CD4-positive, alpha-beta T cell treated with Interferon gamma for 1 hour (primary cell): ENCODE data around the gene TMED5.
"Not testable (repeated sequence)": the region's sequence is repeated elsewhere in the genome, so short reads cannot be mapped to it uniquely, and the experiment has no call there.

ENCODE experiments used
- DNase-seq: peaks from one replicate; pipeline ENCODE4 v3.0.0-alpha.2; 2020

TMED5 gene

DNA sequence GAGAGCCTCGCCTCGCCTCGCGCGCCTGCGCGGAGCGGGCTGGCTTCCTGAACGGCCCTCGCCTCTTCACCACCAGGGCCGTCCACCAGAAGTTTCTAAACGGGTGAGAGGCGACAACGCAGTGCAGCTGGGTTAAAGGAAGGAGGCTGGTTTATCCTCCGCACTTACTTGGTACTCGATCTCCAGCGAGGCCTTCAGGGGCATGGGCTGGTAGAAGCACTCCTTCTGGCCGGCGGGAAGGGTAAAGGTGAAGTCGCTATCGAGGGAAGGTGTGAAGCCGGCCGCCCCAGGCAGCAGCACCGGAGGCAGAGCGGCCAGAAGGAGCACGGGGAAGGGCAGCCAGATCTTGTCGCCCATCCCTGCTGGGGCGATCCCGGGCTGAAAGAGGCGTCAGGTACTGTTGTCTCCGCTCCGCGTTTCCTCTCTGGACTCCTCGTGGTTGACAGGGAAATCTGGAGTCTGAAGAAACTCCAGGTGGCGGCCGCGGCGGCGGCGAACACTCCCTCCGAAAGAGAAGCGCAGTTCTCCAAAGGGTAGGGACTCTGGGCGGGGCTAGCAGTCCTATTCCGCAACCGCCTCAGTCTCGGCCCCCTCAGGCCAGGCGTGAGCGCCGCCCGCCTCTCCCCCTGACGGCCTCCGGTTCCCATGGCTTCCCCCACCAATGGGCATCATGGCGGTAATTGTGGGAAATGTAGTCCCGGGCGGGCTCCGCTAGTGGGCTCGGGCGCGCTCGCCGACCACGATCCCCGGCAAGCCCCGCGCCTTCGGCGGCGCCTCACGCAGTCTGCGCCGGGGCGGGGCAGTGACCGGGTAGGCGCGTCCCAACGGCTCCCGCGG, at the start of gene TMED5:
Gene TMED5 (minus strand): TSS at position 528 of the 837 bp plus-strand sequence. CDS start 171 bp downstream, at position 357.
- DNase-seq = peak; percentile 97

DNA sequence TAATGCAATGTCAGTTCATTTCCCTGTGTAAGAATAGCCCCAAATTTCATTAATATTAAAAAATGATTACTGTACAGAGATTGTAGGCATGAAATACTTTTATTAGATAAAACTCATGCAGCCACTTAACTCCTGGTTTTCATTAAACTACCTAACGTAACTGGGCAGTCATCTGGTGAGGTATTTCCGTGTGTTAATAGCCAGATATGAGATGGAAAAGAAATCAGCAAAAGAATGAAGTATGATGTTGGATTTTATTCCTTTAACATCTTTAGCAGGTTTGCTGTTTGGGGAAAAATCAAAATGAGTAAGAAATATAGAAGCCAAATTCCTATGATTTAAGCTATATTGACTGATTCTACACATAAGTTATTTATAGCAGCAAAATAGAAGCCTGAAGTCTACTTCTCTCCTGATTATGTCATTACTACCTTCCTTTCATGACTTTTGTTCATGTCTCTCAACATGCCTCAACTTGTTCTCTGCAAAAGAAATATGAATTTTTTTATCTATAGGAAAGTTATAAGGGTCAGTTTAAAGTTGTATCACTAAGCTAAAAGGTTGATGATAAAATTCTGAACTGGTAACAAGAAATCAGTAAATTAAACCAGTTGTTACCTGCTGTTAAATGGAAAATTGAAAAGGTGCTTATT, 42.9 kb upstream of the TMED5 start:
- no peak for DNase-seq

DNA sequence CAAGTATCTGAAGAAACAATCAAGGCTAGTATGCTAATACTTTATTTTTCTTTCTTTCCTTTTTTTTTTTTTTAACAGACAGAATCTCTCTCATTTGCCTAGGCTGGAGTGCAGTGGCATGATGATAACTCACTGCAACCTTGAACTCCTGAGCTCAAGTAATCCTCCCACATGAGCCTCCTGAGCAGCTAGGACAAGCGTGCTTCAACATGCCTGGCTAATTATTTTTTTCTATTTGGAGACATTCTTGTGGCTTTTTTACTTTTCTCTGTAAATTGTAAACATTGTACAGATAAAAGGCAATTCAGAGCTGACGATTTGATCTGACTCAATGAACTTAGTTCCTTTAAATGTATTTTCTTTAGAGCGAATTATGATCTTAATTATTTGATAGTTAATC, 41.7 kb upstream of the TMED5 start:
- no peak for DNase-seq

DNA sequence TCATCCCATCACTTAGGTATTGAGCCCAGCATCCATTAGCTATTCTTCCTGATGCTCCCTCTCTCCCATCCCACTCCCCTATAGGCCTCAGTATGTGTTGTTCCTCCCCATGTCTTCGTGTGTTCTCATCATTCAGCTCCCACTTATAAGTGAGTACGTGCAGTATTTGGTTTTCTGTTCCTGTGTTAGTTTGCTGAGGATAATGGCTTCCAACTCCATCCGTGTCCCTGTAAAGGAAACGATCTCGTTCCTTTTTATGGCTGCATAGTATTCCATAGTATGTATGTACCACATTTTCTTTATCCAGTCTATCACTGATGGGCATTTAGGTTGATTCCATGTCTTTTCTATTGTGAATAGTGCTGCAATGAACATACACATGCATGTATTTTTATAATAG, 40.5 kb upstream of the TMED5 start:
- not testable (repeated sequence) for DNase-seq

DNA sequence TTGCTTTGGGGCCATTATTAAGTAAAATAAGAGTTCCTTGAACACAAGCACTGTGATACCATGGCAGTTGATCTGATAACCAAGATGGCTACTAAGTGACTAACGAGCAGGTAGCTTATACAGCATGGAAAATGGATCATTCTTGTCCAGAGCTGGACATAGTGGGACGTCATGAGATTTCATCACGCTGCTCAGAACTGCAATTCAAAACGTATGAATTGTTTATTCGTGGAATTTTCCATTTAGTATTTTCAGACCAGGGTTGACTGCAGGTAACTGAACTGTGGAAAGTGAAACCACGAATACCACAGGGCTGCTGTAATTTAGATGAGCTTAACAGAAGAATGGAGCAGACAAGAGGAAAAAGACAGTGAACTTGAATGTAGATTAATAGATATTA, 39.2 kb upstream of the TMED5 start:
- no peak for DNase-seq

DNA sequence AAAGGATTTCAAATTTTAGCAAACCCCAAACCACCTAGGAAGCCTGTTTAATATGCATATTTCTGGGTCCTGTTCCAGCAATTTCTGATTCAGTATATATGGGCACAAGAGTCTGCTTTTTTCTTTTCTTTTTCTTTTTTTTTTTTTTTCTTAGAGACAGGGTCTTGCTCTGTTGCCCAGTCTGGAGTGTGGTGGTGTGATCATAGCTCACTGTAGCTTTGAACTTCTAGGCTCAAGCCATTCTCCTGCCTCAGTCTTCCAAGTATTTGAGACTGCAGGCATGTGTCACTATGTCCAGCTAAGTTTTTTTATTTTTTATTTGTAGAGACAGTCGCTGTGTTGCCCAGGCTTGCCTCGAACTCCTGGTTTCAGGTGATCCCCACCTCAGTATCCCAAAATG, 35.1 kb upstream of the TMED5 start:
- DNase-seq = no peak

DNA sequence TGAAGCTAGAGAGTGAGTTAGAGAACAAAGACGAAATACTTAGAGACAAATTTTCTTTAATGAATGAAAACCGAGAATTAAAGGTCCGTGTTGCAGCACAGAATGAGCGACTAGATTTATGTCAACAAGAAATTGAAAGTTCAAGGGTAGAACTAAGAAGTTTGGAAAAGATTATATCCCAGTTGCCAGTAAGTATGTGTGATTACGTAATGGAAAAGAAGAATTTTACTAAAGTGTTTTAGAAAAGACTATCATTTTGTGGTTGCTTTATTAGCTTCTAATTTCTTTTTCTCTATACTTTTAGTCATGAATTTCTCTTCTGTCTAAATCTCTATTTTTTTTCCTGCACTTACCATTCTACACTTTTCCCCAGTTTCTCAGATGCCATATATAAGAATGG, 27.0 kb upstream of the TMED5 start:
- DNase-seq = no peak

DNA sequence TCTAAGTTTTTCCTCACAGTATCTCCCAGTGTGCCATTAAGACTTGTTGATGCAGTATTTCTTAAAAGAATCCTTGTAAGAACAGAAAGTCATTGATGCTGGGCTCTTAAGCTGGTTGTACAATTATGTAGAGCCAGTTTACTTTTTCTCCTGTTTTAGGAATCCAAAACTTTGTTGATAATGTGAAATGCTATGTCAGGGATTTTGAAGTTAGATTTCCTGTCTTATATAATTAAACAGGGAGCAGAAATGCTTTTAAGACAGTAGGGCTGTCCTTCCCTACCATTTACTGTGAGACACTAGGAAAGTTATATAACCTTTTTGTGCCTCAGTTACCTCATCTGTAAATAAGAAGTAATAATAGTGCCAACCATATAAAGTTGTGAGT, 26.3 kb upstream of the TMED5 start:
- DNase-seq = no peak

DNA sequence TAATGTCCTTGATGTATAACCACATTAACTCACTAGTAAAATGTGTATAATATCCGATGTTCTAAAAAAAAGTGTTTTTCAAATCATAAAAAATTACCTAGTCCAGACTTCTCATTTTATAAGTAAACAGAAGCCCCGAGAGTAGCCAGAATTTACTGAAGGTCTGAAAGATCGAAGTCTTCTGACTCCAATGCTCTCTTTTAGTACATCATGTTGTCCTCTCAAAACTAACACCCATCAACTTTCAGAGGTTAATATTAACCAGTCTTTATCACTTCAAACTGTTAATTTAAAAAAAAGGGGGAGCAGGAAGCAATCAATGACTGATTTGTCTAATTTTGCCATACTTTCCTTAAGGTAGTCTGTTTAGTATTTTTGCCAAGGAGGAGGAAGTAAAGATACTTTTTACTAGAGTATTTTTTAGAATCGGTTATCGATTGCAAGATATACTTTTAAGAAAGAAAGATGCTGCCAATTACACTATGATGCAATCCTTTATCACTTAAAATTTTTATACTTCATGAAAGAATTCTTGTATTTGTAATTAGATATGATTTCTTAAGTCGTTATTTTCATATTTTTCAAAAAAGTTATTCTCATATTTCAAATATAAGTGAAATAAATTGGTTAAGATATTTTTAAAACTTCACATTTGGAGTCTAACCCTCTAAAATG, 25.8 kb upstream of the TMED5 start:
- no peak for DNase-seq

DNA sequence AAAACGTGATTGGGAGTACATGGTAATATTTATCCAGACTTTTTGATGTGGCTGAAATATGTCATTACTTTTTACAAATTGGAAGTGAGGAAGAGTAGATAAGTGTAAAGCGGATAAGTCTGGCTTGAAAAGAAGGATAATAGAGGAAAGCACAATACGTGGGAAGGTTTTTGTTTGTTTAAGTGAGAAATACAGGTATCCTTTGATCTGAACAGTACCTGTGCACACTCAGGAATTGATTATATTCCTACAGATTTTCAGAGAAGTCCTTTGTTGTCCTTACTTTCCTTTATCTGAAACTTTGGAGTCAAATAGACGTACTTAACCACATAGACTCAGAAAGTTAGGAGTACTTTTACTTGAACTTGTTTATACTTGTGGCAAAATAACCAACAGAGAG, 20.5 kb upstream of the TMED5 start:
- DNase-seq = no peak

DNA sequence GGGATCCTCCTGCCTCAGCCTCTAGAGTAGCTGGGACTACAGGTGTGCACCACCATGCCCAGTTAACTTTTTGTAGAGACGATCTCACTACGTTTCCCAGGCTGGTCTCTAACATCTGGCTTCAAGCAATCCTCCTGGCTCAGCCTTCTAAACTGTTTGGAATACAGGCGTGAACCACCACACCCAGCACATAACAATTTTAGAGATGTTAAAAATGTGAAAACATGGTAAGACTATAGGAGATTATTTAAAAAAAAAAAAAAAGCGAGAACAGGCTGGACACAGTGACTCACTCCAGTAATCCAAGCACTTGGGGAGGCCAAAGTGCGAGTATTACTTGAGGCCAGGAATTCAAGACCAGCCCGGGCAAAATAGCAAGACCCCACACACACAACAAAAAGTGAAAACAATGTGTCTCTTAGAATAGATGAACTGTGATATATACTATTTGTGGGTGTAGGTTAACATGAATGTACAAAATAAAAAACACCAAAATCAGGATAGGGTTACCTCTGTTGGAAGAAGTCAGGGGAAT, 19.9 kb upstream of the TMED5 start:
- no peak for DNase-seq

DNA sequence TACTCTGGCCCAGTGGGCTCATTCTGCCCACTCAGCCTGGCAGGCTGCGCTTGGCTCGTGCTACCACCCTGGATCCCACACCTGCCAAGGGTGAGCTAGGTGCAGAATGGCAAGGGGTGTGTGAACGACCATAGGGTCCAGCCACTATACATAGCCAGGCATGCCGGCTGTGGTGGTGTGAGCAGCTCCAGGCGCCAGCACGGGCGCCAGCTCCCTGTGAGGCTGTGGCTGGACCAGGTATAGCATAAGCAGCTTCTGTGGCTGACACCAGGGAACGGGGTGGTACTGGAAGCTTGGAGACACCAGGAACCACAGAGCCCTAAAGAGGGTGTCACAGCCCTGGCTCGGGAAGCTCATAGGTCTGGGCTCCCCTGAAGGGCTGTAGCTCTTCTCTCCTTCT, 18.9 kb upstream of the TMED5 start:
- DNase-seq = no peak

DNA sequence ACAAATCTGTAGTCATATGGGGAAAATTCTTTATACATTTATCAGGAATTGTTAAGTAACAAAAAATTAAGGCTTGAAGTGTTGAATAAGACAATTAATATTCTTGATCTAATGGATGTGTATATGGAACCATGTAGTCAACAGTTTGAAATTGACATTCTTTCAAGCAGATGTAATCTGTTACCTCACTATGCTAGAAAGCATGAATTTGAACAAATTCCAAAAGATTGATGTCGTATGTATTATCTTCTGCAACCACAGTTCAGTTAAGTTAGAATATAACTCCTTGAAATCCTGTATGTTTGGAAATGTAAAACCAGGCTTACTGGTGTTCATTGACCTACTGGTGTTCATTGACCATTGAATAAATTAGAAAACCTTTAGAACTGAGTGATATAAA, 16.4 kb upstream of the TMED5 start:
- no peak for DNase-seq

DNA sequence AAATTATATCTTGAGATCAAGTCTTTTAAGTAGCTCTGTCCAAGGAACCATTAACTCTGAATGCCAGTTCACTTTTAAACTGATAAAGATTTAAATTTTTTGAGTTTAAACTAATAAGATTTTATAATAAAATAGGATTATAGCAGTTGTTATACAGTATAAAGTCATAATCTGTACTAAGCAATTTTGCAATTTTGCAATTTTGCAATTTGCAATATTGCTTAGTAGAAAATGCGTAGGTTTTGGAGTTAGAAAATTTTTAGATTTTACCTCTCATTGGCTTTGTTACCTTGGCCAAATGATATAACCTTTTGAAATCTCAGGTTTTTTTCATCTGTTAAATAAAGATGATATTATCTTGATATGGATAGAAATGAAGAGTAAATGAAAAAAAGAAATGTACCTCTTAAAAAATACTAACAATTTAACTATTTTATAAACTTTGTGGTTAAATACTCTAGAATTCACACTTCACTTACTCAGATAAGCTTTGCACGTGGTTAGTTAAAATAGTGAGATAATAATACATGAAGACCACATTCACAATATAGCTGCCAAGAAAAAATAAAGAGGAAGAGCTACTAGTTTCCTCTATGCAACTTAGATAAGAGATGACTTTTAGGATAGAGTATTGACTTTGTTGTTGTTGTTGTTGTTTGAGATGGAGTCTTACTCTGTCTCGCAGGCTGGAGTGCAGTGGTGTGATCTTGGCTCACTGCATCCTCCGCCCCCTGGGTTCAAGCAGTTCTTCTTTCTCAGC, 14.2 kb upstream of the TMED5 start:
- no peak for DNase-seq

DNA sequence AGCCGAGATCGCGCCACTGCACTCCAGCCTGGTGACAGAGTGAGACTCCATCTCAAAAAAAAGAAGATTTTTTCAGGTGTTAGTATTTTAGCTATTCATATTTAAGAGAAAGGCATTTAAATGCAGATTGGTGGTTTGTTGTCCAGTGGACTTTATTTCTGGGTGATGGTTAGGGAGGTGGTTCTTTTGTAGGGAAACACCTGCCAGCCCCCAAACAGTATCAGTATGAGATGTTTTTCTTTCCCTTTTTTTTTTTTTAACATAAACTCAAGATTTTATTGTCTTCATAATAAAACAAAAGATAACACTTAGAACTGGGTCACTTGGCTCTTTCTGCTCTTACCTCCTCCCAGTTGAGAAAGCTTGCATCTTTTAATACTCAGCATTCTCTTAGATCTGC, 10.2 kb upstream of the TMED5 start:
- no peak for DNase-seq

DNA sequence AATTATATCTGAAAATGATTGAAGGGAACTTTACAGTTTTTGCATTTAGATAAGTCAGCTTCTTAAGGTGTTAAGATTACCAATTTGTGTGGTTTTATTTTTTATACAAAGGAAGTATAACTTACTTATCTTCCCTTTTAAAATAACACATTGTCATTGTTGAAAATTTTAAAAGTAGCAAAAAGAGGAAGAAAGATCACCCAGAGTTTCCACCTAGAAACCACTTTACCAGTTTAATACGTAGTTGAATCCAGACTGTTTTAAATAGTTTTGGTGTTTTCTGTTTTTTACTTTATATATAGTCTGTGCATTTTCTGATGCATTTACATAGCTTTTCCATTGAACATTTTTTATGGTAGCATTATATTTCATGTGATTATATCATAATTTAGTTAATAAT, 6.5 kb upstream of the TMED5 start:
- no peak for DNase-seq

DNA sequence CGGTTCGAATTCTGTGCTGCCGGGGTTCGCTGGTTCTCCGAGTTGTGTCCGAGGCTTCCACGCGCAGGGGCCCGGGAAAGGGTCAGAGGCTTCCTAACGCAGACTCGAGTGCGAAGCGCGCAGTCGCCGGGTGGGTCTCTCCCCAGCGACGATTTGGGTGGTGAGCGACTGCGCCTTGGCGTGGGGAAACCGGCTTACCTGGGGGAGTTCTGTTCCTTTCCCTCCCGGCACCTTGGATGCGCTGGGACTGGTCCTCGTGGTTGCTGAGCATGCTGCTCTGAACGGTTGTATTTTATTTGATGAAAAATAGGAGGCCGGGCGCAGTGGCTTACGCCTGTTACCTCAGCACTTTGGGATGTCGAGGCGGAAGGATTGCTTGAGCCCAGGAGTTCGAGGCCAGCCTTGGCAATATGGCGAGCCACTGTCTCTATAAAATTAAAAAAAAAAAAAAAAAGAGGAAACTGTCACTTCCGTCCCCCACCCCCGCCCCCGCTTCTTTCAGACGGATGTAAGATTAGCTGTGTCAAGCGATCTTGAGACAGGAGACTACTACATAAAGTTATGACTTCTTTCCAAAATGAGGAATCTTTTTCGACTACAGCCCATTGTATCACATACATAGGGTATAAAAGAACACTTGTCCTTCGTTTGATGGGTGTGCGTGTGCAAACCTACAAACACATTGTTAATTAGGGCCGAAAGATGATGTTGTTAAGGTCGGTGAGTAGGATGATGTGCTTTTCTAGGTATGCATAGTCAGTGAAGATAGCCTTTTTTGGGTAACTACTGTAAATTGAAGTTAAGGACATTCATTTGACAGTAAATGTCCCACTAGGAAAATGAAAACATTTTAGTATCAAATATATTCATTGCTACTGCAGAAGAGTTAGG, 755 bp upstream of the TMED5 start, which contains the start of gene CCDC18:
Gene CCDC18 (plus strand): TSS at position 2 of the 891 bp plus-strand sequence. CDS start 2,638 bp downstream, outside the sequence.
- peak; percentile 59 for DNase-seq

DNA sequence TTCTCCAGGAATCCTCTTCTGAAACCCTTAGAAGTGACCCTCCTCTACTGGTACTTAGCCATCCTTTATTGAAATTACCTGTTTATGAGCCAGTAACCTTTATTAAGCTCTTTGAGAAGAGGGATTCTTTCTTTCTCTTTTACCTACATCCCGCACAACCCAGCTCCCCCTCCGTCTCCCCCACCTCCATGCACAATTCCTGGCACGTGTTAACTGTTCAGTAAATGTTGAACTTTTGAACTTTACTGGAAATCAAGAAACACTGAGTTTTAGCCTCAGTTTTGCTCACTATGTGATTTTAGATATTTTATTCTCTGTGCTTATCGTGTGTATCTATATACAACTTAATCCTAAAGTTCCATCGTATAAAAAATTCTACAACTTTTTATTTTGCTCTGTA, 1.8 kb downstream of the TMED5 start:
- DNase-seq = no peak

DNA sequence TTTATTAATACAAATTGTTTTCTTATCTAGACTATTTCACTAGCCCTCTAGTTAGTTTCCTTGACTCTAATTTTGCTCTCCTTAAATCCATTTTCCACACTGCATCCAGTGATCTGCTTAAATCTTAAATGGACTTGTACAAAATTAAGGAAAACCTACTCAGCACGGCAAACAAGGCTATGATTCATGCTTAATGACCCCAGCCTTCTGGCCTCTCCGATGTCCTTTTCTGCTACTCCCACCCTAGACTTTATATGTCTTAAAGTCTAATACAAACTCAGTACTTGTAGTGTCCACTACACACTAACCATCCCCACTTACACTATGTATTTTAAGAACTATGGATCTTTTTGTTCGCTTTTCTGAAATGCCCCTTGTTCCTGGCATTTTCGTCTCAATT, 2.2 kb downstream of the TMED5 start:
- no peak for DNase-seq

DNA sequence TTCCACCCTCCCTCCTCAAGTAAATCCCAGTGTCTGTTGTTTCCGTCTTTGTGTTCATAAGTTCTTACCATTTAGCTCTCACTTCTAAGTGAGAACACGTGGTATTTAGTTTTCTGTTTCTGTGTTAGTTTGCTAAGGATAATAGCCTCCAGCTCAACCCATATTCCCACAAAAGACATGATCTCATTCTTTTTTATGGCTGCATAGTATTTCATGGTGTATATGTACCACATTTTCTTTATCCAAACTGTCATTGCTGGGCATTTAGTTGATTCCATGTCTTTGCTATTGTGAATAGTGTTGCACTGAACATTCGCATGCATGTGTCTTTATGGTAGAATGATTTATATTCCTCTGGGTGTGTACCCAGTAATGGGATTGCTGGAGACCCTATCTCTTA, 5.6 kb downstream of the TMED5 start:
- DNase-seq = not testable (repeated sequence)

DNA sequence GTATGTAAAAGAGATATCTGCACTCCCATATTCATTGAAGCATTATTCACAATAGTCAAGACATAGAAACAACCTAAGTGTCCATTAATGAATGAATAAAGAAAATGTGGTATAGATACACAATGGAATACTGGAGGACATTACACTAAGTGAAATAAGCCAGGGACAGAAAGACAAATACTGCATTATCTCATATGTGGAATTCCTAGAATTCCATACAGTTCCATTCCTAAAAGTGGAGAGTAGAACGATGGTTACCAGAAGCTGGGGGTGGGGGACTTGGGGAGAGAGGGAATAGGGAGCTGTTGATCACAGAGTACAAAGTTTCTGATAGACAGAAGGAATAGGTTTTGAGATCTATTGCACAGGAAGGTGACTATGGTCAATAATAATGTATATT, 7.4 kb downstream of the TMED5 start:
- DNase-seq = no peak

DNA sequence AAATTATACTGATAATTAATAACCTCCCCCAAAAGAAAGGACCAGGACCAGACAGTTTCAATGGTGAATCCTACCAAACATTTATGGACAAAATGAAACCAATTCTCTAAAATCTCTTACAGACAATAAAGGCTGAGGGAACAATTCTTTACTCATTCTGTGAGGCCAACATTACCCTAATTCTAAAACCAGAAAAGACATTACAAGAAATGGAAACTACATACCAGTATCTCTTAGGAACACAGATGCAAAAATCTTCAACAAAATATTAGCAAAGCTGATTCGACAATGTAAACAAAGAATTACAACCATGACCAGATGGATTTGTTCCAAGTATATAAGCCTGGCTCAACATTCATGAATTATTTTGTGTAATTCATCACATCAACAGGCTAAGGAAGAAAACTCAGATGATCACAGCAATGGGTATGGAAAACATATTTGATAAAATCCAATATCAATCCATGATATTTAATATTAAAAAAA, 8.6 kb downstream of the TMED5 start:
- DNase-seq = no peak
